Retinal pigment epithelial cell (primary cell): ENCODE measurements around the gene ALX4.

Source experiments
- DNase-seq: peaks from one replicate; pipeline ENCODE4 v3.0.0-alpha.2; 2010; ENCODE audit warnings: low read depth
- H3K4me3 ChIP-seq: 2 replicates; pipeline ENCODE4 v1.5.1; 2011; ENCODE audit warnings: mild to moderate bottlenecking, low read length, control low read depth, moderate library complexity
- CTCF ChIP-seq: conservative IDR thresholded peaks from 2 replicates; pipeline ENCODE4 v1.5.1; 2011; ENCODE audit warnings: low read depth, low read length, control low read depth, inconsistent platforms

ALX4 gene

GRCh38 chr11:44316659-44317240 lies 6.8 kb upstream of the ALX4 start:
- no peak for TF ChIP-seq CTCF
- DNase-seq = no peak
- H3K4me3 ChIP-seq = peak overlapping the region; percentile 22

DNA sequence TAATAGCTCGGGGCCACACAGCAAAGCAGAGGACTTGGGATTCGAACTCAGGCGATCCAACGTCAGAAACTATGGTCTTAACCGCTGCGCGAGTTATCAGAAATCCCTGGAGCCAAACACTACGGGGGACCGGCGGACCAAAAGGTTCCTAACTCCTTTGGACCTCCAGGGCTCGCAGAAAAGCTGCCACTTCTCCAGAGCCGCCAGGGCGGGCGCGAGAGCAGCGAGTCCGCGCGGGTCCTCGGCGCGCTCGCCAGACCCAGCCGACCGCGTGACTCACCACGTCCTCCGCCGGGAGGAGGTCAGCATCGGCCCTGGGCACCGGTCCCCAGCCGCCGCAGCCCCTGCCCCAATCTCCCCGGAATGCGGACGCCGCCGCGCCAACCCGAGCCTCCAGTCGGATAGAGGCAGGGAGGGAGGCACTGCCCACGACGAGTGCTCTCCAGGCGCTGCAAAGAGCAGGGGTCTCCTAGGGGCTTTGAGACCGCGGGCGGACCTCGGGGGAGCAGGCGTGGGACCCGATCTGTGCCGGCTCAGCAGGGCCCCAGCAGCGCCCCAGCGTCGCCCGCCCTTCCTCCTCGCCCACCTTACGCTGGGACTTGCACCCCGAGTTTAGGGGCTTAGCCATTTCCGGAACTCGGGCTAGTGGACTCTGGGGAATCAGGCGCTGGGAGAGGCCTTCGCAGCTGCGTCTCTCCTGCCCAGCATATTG lies 6.2 kb upstream of the ALX4 start:
- TF ChIP-seq CTCF = no peak
- no peak for DNase-seq
- H3K4me3 ChIP-seq = peak overlapping the region; percentile 22

DNA sequence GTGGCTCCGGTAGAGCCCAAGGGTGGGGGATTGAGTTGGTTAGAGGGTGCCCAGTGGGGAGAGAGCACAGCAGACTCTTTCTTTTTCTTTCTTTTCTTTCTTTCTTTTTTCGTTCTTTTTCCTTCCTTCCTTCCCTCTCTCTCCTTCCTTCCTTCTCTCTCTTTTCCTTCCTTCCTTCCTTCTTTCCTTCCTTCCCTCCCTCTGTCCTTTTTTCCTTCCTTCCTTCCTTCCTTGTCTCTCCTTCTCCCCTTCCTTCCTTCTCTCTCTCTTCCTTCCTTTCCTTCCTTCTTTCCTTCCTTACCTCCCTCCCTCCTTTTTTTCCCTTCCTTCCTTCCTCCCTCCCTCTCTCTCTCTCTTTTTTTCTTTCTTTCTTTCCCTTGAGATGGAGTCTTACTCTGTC lies 4.8 kb upstream of the ALX4 start:
- no peak overlapping the region for H3K4me3 ChIP-seq
- DNase-seq = no peak

GRCh38 chr11:44313761-44314489 lies 4.0 kb upstream of the ALX4 start:
- TF ChIP-seq CTCF = no peak
- no peak for DNase-seq
- no peak overlapping the region for H3K4me3 ChIP-seq

More for the DNA sequence above, 4.8 kb upstream of the ALX4 start:
- TF ChIP-seq CTCF = no peak

- no peak overlapping the region for H3K4me3 ChIP-seq
- no peak for TF ChIP-seq CTCF
- no peak for DNase-seq
Observed at GRCh38 chr11:44312876-44313275, 2.9 kb upstream of the ALX4 start.

DNA sequence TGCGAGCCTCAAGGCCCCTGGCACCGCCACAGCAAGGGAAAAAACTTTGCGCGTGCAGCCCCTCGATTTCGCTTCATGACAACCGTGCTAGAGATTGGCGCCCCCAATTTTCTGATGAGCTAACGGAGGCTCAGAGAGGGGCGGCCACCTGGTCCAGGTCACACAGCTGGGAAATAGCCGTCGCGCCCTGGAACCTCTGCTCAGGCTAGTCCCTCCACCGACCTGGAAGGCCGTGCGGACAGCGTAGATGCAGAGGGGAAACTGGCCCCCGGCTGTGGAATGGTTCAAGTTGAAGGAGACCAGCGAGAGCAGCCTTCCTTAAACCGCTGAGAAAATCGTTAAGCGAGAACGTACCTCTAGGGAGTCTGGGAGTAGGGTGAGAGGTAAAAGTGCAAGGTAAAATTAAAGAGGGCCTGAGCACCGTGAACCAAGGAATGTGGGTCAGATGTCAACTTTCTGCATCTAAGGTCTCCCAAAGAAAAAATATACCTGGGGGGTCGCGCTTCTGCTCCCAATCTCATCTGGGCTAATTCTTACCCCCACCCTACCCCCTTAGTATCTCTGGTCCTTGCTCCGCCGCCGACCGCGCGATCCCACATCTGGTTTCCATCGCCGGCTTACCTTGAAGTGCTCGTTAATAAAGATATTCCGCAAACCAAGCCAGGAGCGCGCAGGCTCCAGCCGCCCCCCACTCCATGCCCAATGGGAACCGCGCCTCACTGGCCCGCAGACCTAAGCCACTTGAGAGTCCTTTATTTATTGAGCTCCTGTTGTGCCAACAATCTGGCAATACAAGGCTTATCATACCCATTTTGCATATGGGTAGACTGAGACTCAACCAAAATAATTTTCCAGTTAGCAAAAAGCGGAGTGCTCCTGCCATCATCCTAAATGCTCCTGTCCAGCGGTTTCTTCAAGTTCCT lies 1.7 kb upstream of the ALX4 start:
- H3K4me3 ChIP-seq = no peak overlapping the region
- no peak for DNase-seq
- no peak for TF ChIP-seq CTCF
